Neutrophil (primary cell): ENCODE measurements around the gene BRIP1.

Experiments
- H3K27ac ChIP-seq: fragments of 200-600 bp; sonication (generic); 2 replicates; pipeline ENCODE4 v1.5.1; 2016; ENCODE audit warnings: mild to moderate bottlenecking, moderate library complexity
- H3K27me3 ChIP-seq: fragments of 200-600 bp; sonication (generic); 2 replicates; pipeline ENCODE4 v1.6.0; 2016; ENCODE audit warnings: mild to moderate bottlenecking
- H3K36me3 ChIP-seq: fragments of 200-600 bp; sonication (generic); 2 replicates; pipeline ENCODE4 v1.5.1; 2017
- H3K4me1 ChIP-seq, 2 experiments: fragments of 200-600 bp in 1 of 2; sonication (generic) in 1 of 2; 1 replicate in 1 of 2; 2 replicates in 1 of 2; pipeline versions ENCODE4 v1.5.1 to v1.6.1; 2013 to 2016; ENCODE audit warnings: low read depth in 1 of 2, low read length in 1 of 2, mild to moderate bottlenecking in 1 of 2, moderate library complexity in 1 of 2; ENCODE audit not compliant: control insufficient read depth in 1 of 2, insufficient read depth in 1 of 2
- H3K4me3 ChIP-seq, 2 experiments: fragments of 200-600 bp in 1 of 2; sonication (generic) in 1 of 2; 1 replicate in 1 of 2; 2 replicates in 1 of 2; pipeline ENCODE4 v1.5.1; 2013 to 2016; ENCODE audit warnings: low read depth in 1 of 2, low read length in 1 of 2, mild to moderate bottlenecking in 1 of 2, moderate library complexity in 1 of 2
- H3K9me3 ChIP-seq: fragments of 200-600 bp; sonication (generic); 2 replicates; pipeline ENCODE4 v1.5.1; 2016
- TF ChIP-seq, protein P1 (sequence below): fragments of 200-600 bp; sonication (generic); IDR thresholded peaks from 2 replicates; pipeline ENCODE4 v1.5.1; 2016; ENCODE audit warnings: antibody characterized with exemption

Gene BRIP1

DNA sequence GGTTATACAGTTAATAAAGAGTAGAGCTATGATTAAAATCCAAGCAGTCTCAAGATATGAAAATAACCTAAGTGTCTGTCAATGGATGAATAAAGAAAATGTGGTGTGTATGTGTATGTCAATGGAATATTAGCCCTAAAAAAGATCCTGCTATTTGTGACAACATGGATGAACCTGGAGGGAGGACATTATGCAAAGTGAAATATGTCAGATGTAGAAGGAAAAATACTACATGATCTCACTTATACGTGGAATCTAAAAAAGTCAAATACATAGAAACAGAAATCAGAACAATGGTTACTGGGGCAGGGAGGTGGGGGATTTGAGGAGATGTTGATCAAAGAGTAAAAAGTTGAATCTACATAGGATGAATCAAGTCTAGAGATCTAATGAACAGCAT, 20.4 kb downstream of the BRIP1 start:
- Histone ChIP-seq H3K4me3 (no peak overlapping the region), H3K9me3 (no peaks in the 10 kb centered on the region), H3K27ac (no peak overlapping the region), H3K27me3 (no peaks in the 10 kb centered on the region), H3K36me3 (peaks cover 16% of the 10 kb centered on the region), H3K4me1 (no peaks in the 10 kb centered on the region)
- TF ChIP-seq, protein P1, sequence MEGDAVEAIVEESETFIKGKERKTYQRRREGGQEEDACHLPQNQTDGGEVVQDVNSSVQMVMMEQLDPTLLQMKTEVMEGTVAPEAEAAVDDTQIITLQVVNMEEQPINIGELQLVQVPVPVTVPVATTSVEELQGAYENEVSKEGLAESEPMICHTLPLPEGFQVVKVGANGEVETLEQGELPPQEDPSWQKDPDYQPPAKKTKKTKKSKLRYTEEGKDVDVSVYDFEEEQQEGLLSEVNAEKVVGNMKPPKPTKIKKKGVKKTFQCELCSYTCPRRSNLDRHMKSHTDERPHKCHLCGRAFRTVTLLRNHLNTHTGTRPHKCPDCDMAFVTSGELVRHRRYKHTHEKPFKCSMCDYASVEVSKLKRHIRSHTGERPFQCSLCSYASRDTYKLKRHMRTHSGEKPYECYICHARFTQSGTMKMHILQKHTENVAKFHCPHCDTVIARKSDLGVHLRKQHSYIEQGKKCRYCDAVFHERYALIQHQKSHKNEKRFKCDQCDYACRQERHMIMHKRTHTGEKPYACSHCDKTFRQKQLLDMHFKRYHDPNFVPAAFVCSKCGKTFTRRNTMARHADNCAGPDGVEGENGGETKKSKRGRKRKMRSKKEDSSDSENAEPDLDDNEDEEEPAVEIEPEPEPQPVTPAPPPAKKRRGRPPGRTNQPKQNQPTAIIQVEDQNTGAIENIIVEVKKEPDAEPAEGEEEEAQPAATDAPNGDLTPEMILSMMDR: no peak

GRCh38 chr17:61839300-61839786, 24.0 kb downstream of the BRIP1 start:
- TF ChIP-seq, protein P1: no peak
- Histone ChIP-seq H3K36me3 (peaks cover 13% of the 10 kb centered on the region), H3K9me3 (no peaks in the 10 kb centered on the region), H3K27me3 (no peaks in the 10 kb centered on the region), H3K27ac (no peak overlapping the region), H3K4me1 (no peaks in the 10 kb centered on the region), H3K4me3 (no peak overlapping the region)

DNA sequence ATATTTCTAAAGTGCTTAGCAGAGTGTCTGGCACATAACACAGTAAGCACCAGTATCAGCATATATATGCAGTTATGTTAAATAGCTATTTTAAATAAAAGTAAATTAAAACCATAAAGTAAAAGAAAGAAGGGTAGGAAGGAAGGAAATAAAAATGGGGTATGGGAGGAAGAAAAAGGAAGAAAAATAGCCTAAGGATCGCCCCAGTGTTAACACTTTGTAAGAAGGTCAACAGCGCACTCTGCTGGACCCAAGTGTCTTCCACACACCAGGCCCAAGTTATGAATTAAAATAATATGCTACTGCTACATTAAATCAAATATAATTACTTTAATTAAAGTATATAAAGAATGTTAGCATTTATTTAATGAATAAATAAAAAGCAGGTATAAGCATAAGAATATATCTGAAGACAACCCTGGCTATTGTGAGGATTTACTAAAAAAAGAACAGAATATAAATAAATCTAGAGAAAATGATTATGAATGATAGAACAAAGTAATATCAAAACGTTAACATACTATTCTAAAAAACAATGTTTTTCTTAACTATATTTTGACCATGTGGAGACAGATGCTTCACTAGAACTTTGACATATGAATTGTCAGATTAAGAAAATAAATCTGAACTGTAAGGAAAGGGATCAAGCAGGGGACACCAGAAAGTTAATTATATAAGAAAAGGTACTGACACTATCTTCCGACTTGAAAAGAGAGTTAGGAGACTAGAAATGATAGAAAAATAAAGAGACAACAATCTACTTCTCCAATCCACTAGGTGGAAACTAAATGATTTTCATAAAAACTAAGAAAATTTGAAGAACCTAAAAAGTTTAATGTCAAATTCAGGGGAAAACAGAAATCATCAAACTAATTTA, 25.9 kb downstream of the BRIP1 start:
- Histone ChIP-seq H3K9me3 (no peaks in the 10 kb centered on the region), H3K36me3 (peaks cover 7% of the 10 kb centered on the region), H3K4me3 (no peak overlapping the region), H3K4me1 (no peaks in the 10 kb centered on the region), H3K27me3 (no peaks in the 10 kb centered on the region), H3K27ac (no peak overlapping the region)
- TF ChIP-seq, protein P1: no peak

GRCh38 chr17:61836266-61837174, 26.8 kb downstream of the BRIP1 start:
- peaks cover 6% of the 10 kb centered on the region for H3K36me3 ChIP-seq
- H3K9me3 ChIP-seq: no peaks in the 10 kb centered on the region
- H3K4me1 ChIP-seq: no peaks in the 10 kb centered on the region
- no peaks in the 10 kb centered on the region for H3K27me3 ChIP-seq
- no peak overlapping the region for H3K4me3 ChIP-seq
- TF ChIP-seq, protein P1: no peak
- no peak overlapping the region for H3K27ac ChIP-seq

DNA sequence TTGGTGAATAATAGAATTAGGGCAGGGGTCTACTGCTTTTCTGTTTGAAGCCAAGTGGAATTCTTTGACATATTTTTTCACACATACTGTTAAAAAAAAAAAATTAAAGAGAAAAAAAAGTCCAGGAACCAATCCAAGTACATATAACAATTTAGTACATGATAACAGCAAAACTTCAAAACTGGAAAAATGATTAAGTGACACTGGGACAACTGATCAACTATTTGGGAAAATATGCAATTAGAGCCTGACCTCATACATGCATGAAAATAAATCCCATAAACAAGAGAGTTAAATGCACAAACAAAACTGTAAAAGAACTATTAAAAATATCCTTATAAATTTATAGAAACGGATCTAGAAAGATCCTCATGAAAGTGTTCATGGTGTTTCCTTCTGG, 27.7 kb downstream of the BRIP1 start:
- Histone ChIP-seq H3K27ac (no peak overlapping the region), H3K4me1 (no peaks in the 10 kb centered on the region), H3K36me3 (peaks cover 6% of the 10 kb centered on the region), H3K9me3 (no peaks in the 10 kb centered on the region), H3K27me3 (no peaks in the 10 kb centered on the region), H3K4me3 (no peak overlapping the region)
- TF ChIP-seq, protein P1: no peak
